NCI-H1930 (cell line): ENCODE measurements around the gene IPPK.

Experiments used
- DNase-seq, 2 experiments: peaks; one replicate each; lab custom pipeline; 2025; lab: John Stamatoyannopoulos, UW

Gene IPPK

DNA sequence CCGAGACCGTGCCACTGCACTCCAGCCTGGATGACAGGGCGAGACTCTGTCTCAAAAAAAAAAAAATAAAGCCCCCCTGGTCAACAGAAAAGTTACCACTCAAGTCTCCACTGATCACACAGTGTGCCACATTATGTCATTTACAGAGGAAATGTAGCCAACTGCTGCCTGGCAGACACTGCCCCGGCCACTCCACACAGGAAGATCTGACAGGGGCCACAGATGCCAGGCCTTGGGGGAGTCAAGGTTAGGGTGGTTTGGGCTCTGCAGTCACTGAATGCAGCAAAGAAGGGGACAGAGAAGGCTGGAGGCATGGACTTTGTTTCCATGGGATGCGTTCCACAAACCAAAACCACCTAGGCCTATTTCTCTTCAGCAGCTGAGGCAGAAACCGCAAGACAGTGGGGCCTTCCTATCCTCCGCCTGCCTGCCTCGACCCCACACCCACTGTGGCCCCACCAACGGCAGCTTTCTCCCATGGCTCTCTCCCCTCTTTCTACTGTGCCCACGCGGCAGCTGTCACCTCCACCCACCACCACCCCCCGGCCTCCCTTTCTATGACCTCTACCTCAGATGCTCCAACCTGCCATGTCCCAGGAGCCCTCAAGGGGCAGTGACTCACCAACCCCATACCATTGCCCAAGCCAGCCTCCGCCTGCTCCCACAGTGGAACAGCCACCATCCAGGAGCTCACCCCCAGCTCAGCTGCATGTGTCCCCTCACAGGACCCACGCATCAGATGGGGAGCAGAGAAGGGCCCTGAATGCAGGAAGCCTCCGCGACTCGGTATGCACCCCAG lies 12.4 kb downstream of the IPPK start:
- no peak for DNase-seq

DNA sequence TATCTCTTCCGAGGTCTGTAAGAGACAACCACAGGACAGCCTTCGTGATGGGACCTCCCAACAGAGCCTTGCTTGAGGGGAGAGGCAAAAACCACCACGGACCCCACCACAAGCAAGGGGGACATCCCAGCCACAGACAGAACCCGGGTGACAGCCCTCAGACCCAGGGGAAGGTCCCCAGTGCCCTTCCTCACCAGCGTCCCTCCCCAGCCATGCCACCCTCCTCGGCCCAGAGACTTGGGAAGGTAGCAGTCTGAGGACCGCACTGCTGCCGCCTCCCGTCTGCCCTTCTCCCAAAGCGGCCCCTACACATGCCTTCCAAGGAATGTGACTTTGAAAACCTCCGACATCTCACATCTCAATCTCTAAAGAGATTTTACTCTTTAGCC lies 13.4 kb downstream of the IPPK start:
- no peak for DNase-seq

DNA sequence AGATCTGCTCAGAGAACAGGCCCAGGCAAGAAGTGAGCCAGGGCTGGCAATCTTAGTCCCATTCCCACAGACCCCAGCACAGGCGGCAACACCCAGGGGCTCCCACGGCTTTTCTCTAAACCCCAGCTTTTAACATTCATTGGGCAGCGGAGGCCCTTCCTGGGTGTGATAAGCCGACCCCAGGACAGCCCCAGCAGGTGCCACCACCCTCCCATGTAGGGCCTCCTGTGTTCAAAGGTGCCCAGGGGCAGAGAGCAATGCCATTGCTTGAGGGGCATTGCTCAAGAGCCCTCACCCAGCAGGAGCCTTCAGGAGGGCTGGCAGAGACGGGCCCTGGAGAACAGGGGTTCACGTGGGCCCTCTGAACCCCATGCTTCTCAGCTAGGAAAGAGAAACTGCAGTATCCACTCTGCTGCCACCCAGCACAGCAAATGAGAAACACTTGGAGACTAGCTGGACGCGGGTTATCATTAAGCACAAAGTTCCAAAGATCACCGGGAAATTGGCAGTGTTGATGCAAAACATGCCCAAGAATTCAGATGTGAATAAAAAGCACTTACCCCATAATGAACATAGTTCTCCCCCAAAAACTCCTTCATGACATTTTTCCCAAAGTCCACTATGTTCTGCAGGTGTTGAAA lies 13.9 kb downstream of the IPPK start:
- DNase-seq: no peak

DNA sequence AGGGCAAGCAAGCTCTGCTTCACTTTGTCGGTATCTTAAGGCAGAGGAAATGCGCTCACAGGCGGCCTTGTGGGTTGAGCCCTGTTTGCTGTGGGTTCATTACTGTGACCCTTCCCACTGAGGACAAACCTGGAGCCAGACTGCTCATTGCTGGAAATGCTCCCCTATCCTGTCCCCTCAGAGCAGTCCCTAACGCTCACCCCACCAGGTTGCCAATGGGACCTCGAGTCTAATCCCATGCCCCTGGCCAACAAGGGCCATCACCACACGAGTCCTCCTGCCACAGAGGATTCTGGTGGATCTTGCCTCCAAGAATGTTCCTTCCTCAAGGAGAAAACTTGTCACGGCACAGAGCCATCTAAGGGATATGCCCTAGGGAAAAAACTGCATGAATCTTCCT lies 14.6 kb downstream of the IPPK start:
- DNase-seq: no peak

DNA sequence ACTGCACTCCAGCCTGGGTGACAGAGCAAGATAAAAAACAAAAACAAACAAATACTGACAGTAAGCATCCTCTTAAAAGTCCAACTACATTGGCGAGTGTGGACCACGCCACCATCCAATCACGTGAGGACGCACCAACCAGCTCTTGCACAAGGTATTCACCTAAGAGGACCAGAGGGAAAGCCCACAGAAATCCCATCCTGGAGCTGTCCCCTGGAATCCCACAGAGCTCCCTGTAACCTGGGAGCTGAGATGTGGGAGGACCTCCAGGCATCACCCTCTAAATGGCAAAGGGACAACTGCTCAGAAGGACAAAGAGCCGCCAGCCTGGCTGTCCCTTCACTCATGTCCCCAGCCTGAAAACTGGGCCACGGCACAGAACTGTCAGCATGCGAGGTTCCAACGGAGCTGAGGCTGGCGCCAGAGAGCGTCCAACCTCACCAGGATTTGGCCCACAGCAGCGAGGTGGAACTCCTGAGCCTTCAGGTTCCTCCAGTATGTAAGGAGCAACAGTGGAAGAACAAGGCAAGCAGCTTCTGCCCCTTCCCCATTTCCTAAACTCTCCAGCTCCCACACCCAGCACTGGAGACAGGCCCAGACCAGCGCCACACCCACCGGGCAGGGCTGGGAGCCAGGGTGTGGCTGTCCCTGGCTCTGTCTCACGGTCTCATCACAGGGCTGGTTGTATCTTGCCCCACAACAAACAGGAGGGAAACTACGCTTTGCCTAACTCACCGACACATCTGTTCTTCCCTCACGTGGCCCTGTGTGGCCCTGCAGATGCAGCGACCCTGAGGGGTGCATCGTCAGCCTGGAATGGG lies 15.2 kb downstream of the IPPK start:
- DNase-seq: no peak

DNA sequence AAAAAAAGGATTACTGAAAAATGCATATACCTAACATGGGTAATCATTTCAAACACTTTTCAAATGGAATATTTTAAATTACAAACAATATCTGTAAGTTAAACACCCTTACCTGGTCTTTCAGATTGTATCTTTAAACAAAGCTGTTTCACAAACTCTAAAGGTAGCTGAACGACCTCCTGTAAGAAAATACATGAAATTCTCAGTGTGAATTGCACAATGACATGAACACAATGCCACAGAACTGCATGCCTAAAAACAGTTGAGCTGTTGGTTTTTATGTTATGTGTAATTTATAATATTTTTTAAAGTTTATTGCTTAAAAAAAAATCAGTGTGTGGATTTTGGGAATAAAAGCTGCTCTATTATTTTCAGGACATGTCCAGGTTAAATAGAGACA lies 17.5 kb downstream of the IPPK start:
- DNase-seq: no peak

DNA sequence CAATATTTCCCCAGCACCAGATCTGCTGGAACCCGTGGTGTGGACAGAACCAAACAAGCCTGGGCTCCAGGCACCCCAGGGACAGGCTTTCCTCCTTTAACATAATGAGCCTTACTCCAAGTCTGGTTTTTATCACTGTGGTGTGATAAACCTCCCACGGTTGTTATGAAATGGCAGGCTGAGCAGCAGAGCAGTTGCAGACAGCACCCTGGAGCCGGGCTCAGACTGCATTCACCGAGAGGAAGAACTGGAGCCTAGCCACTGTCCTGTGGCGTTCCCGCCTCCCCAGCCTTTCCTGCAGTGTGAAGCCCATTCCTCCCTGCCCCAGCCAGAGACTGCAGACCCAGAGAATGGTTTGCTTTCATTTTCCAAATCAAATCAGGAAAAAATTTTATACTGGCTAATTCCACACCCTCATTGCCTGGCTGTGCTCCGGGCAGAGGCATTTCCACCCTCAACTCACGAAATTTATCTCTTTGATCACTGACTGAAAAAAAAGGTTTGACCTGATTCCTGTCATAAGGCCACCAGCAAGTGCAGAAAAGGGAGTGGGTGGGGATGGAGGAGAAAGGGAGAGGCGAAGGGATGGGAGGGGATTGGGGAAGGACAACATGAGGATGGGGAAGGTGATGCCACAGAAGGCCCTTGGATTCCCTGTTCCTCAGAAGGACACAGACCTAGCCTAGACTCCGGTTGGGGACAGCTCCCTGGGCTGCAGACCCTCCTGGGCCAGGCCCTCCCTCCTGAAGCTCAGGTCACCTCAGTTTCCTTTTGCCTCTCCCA lies 18.9 kb downstream of the IPPK start:
- DNase-seq: no peak

DNA sequence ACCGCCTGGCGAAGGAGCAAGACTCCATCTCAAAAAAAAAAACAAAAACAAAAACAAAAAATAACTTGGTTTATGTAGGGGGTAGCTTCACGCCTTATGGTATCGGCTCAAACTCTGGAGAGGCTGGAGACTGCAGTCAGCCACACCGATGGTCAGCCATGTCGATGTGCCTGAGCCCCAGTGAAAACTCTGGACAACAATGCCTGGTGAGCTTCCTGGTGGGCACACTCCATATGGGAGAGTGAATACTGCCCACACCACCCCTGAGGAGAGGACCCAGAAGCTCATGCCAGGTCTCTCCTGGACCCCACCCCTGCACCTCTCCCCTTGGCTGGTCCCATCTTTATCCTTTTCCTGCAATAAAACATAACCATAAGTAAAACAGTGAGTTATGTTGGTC lies 19.6 kb downstream of the IPPK start:
- no peak for DNase-seq

DNA sequence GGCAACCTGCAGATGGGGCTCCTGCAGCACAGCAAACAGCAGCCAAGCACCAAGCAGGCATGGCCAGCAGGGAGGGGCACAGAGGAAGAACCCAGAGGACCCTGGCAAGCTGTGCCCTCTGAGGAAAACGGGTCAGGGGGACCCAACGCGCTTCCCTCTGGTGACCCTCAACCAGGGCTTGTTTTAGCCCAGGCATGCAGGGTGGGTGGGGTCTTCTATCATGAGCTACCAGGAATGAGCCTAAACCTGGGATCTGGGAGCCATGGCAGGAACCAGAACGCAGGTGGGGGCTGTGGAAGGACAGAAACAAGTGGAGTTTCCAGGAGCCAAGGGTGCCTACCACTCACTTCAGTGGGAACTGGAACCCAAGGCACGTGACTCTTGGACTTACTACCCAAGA lies 20.9 kb downstream of the IPPK start:
- DNase-seq: no peak

DNA sequence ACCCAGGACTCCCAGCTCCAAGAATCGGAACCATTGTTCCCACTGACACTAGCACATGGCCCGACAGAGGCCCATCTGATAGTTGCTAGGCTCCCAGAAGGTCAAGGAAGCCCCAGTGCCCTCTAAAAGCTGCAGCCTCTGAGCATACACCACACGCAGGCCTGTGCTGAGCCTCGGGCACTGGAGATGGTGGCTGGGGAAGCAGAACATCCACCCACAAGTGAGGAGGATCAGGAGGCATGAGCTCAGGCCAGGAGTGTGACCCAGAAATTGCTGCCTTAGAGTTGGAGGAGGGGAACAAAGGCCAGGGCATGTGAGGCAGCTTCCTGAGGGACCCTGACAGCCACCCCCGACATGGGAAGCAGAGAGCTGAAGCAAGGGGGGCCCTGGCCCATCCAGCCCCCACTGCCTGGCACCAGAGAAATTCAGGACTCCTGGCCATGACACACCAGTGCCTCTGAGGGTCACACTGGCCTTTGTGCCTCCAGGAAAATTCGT lies 21.4 kb downstream of the IPPK start:
- no peak for DNase-seq

DNA sequence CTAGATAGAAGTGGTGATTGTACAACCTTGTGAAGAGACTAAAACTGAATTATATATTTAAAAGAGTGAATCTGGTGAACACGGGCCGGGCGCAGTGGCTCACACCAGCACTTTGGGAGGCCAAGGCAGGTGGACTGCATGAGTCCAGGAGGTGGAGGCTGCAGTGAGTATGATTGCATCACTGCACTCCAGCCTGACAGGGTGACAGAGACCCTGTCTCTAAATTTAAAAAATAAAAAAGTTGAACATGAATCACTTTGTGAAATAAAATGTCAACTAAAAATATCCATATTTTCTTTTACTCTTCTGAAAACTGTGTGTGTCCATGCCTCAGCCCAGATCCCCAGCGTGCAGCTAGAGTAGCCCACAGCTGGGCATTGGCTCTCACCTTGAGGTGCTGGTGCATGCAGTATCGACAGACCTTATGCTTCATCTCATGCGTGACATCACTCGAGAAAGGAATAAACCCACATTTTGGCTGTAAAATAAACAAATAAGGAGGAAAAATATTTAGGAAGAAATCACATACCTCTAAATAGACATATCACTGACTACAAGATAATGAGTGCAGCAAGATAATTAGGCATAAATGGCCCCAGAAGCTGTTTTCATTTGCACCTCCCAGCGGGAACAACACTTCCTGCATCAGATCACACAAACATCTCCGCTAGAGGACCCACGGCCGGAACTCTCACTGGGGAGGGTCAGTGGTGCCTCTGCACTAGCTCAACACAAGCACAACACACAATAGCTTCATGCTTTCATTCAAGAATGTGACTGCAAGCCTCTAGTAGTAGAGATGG lies 22.1 kb downstream of the IPPK start:
- DNase-seq: no peak

DNA sequence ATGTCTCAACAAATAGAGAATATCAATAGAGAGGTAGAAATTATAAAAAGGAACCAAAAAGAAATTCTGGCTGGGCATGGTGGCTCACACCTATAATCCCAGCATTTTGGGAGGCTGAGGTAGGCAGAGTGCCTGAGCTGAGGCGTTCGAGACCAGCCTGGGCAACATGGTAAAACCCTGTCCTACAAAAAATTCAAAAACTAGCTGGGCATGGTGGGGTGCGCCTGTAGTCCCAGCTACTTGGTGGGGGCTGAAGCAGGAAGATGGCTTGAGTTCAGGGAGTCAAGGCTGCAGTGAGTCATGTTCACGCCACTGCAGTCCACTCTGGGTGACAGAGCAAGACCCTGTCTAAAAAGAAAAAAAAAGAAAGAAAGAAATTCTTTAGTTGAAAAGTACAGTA lies 24.9 kb downstream of the IPPK start:
- no peak for DNase-seq

DNA sequence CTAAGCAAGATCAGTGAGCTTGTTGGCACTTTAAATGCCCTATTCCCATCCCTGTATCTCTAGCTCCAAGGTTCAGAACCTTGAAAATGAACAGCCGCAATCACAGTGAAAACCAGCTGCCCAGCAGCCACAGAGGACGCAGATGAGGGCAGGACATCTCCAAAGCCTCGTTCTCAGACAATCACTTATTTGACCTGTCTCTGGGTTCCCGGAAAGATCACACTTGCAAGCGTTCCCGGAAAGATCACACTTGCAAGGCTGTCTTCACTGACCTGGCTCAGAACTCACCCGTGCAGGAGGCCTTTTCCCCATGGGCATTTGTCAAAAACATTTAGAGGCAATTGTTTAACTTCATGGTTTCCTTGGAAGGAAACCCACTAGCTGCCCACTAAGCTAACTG lies 25.7 kb downstream of the IPPK start:
- no peak for DNase-seq

DNA sequence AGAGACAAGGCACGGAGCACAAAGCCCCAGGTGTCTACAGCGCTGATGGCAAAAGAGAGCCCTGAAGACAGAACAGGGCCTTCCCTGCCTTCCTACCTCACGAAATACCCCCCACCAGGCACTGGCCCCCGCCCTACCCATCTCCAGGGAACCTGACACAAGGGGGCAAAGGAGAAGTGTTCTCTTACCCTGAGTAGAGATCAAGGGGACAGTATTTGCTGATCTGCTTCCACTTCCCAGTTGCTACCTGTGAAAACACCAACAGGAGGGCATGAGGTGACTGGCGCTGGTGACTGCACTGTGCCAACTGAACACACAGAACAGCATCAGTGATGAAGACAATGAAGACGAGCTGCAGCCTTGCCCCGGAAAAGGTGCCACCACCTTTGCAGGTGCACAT lies 27.4 kb downstream of the IPPK start:
- DNase-seq: no peak

DNA sequence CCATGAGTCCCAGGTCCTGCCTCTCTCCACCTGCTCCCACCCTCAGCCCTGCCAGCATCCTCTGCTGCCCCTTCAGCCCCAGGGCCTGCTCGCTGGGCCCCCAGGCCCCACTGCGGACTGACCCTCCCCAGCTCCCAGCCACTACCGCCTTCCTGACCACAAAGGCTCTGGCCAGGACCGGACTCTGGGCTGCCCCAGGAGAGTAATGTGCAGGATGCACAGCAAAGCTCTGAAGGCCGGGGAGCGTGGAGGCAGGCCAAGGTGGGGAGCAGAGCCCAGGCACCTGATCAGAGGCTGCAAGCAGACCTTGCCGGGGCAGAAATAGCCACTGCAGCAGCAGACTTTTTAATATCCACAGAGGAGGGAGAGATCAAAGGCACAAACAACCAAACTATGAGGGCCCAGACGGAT lies 27.9 kb downstream of the IPPK start:
- DNase-seq: no peak

DNA sequence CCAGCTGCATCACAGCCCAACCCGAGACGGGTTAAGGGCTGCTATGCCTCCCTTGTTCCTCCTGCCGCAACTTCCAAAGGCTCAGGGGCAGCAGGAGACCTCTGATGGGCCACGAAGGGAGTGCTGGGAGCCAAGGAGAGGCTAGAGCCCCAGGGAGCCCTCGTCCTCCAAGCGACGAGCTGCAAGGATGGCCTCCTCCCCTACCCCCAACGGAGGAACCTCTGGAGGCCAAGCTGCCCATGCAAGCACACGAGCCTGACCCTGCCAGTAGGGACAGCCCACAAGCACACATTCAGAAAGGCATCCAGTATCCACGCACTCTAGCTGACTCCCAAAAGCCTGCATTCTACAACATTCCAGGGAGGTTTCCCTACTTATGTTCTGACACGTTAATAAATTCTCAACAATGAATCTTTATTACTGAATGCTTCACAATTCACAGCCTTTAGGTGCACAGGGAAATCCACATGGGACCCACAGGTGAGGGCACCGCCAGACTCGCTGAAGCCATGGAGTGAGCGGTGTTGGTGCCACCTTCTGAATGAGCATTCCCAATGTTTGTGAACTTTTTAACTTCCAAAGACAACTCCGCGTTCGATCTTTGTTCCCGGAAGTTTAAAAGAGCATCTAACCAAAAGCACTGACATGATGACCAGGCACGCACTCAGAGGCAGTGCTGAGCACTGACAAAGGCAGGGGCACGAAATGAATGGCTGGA lies 28.7 kb downstream of the IPPK start:
- DNase-seq: no peak

DNA sequence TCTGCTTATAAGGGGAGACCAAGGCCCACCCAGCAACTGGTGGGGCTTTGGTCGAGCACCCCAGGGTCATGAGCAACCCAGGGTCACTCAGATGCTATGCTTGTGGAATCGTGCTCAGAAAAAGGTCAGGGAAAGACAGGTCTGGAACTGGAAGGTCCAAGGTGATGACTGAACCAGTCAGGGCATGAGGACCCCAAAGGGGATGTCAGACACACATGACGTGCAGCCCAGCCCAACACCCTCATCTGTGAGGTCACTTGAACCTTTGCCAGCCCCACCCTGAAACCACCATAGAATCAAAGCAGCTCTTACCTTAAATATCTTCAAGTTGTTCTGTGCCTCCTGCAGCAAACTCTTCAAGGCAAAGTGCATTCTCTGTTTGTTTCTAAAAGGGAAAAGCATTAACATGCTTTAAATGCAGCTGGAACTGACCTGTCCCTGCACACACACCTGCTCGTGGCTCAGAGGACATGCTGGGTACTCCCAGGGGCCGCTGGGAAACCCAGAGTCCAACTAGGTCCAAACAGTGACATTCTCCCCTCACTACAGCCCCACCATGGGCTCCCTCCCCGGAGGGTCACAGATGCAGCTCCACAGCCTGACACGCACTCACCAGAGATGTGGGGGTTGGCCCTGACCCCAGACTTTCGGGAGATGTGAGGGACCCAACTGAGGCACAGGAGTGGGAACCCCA lies 29.4 kb downstream of the IPPK start:
- no peak for DNase-seq

DNA sequence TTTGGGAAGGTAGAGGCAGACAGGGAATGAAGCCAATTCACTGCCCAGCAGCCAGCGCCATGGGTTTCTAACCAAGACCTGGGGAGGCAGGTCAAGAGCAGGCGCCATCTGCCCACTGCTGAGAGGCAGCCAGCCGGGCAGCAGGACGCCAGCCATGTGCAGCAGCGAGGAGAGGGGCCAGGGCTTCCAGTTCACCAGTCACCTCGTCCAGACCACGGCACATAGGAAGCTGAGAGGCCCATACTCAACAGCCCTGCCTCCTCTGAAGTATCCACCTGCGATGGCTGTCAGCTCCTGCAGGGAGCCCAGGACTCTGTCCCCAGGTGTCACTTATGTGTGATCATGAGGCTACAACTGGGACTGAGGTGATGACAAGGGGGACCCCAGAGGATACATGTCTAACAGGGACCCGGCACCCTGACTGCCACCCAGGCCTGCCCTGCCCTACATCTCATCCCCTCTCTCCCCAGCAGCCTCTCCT lies 30.1 kb downstream of the IPPK start:
- DNase-seq: no peak

DNA sequence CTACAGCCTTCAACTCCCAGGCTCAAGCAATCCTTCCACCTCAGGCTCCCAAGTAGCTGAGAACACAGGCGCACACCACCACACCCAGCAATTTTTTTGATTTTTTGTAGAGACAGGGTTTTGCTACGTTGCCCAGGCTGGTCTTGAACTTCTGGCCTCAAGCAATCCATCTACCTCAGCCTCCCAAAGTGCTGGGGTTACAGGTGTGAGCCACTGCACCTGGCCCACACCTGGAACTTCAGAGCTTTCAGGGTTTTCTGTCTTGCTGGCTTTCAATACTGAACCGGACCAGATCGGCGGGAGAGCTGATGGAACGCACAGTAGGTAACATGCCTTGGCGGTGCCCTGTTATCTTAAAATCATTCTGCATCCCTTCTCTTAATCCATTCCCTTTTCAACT lies 30.8 kb downstream of the IPPK start:
- DNase-seq: no peak

DNA sequence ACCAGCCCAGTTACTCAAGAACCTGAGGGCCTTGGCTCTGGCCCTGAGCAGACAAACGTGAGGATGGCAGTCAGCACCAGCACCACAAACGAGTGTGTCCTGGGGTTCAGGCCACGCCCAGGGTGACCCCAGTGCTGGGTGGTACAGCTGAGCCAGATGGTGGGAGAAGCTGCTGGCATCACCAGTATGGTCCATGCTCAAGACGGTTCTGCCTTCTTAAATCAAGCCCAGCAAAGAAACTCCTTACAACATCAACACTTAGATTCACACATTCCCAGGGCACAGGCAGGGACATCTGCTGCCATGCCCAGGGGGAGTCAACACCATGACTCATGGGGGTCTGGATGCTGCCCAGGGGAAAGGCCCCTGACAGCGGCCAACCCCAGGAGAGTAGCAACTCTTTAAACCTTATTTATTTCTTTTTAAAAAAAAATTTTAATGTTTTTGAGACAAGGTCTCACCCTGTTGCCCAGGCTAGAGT lies 31.3 kb downstream of the IPPK start:
- DNase-seq: no peak
